ENCODE data around the gene ATP8A1. TPM values are rescaled to one million over a fixed set of nuclear protein-coding genes. Genes with fewer than 3 reads are reported as not detected.

The ATP8A1 gene
- total RNA-seq, 1 donor from 2014 or later, result 4.3 TPM

DNA sequence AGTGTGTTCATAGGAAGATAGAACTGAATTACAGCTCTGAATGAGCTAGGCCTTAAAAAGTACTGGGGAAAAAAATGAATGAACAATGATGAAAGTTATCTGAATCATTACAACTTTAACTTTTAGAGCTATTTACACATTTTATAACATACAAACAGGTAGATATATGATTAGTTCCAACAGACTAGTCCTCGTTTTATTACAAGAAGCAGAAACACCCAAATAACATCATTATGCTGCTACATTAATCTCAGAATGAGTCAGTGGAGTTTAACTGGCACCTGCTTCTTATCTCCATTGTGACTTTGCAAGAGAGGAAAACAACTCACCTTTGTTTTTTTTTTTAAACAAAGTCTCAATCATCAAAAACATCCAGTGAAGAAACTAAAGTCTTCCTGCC lies 15.2 kb downstream of the ATP8A1 start:
- DNase-seq (ENCODE audit: low read depth), result no peak
- TF ChIP-seq, protein P1, sequence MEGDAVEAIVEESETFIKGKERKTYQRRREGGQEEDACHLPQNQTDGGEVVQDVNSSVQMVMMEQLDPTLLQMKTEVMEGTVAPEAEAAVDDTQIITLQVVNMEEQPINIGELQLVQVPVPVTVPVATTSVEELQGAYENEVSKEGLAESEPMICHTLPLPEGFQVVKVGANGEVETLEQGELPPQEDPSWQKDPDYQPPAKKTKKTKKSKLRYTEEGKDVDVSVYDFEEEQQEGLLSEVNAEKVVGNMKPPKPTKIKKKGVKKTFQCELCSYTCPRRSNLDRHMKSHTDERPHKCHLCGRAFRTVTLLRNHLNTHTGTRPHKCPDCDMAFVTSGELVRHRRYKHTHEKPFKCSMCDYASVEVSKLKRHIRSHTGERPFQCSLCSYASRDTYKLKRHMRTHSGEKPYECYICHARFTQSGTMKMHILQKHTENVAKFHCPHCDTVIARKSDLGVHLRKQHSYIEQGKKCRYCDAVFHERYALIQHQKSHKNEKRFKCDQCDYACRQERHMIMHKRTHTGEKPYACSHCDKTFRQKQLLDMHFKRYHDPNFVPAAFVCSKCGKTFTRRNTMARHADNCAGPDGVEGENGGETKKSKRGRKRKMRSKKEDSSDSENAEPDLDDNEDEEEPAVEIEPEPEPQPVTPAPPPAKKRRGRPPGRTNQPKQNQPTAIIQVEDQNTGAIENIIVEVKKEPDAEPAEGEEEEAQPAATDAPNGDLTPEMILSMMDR (conservative IDR thresholded peaks at IDR 0.05; ENCODE audit: low read depth, low read length), result no peak
- no peak overlapping the region for H3K4me3 ChIP-seq (ENCODE audit: low read depth, low read length)

DNA sequence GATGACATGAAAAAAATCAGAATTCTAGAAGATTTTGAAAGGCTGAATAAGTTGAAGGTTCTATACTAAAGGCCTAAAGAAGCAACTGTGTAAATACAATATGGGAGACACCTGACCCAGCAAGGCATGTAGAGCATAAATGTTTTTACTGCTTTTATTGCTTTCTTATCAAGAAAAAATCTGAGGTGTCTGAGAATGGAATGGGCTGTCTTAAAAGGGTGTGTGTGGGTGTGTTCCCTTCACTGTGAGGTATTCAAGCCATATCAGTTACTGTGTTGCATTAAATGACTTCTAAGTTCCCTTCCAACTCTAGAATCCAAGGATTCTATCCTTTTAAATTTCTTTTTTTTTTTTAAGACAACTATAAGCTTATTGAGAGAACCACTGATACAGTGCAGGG lies 15.7 kb downstream of the ATP8A1 start:
- TF ChIP-seq, protein P1 (conservative IDR thresholded peaks at IDR 0.05; ENCODE audit: low read depth, low read length), result no peak
- no peak overlapping the region for H3K4me3 ChIP-seq (ENCODE audit: low read depth, low read length)
- DNase-seq (ENCODE audit: low read depth), result no peak

DNA sequence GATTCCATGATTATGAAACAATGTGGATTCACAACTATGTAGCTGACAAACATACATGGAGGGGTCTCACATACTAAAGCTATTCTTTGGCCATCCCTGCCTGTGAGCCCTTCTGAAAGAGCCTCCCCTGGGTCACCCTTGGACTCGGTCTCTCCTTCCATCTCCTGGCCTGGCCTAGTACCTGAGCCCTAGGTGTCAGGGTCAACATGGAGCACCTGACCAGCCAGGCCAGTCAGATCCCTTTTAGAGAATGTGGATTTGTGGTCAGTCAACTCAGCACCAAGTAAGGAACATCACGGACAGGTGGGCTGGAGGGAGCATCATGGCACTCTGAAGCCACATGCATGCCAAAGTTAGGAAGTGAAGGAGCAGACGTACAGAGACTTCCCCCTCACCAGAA lies 16.3 kb downstream of the ATP8A1 start:
- no peak for DNase-seq (ENCODE audit: low read depth)
- TF ChIP-seq, protein P1 (conservative IDR thresholded peaks at IDR 0.05; ENCODE audit: low read depth, low read length), result no peak
- H3K4me3 ChIP-seq (ENCODE audit: low read depth, low read length), result no peak overlapping the region

GRCh38 chr4:42638993-42639392 lies 17.9 kb downstream of the ATP8A1 start:
- DNase-seq (ENCODE audit: low read depth), result no peak
- H3K4me3 ChIP-seq (ENCODE audit: low read depth, low read length), result no peak overlapping the region
- TF ChIP-seq, protein P1 (conservative IDR thresholded peaks at IDR 0.05; ENCODE audit: low read depth, low read length), result no peak

- no peak for DNase-seq (ENCODE audit: low read depth)
- TF ChIP-seq, protein P1 (conservative IDR thresholded peaks at IDR 0.05; ENCODE audit: low read depth, low read length), result no peak
- H3K4me3 ChIP-seq (ENCODE audit: low read depth, low read length), result no peak overlapping the region
These were observed 18.6 kb downstream of the ATP8A1 start for GRCh38 chr4:42638321-42638720.

DNA sequence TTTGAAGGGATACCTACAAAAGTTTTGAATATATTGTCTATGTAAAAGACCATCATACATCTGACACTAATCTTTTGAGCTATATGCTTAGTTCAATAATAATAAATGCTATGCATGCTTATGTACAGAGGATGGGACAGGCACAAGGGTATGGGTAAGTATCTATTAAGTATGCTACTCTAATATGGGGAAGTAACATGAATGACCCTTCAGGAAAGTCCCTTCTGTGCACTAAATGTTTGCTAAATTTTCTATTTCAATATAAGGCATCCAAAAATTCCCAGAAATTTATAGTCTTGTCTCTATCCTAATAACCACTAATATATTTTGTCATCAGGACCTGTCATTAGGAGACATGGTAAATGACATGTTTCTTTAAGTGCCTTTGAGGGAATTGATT lies 19.0 kb downstream of the ATP8A1 start:
- no peak for DNase-seq (ENCODE audit: low read depth)
- no peak overlapping the region for H3K4me3 ChIP-seq (ENCODE audit: low read depth, low read length)
- TF ChIP-seq, protein P1 (conservative IDR thresholded peaks at IDR 0.05; ENCODE audit: low read depth, low read length), result no peak

DNA sequence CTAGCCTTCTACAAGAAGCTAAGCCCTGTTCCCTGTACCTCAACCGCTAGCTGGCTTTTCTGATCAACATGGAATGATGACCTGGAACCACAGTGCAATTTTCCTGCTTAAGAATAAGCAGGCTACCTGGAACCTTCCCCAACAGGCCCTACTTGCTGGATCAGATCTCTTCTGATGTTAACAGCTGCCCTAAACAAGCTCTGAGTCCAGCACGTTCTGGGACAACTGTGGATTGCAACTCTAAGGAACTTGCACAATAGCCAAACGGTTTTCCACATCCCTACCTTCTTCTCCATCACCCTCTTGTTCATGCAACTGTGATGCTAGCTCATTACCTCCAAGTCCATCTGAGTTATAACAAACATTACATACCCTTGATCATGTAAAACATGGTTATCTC lies 19.8 kb downstream of the ATP8A1 start:
- H3K4me3 ChIP-seq (ENCODE audit: low read depth, low read length), result no peak overlapping the region
- TF ChIP-seq, protein P1 (conservative IDR thresholded peaks at IDR 0.05; ENCODE audit: low read depth, low read length), result no peak
- no peak for DNase-seq (ENCODE audit: low read depth)
